Activated CD4-positive, alpha-beta T cell treated with anti-CD3 and anti-CD28 coated beads, Interleukin-2, amount 50 U/mL, for 4 hours (primary cell): ENCODE data around the gene FUOM.

Source experiments
- DNase-seq, 2 experiments: peaks; one replicate each; pipeline ENCODE4 v3.0.0-alpha.2; 2020

The FUOM gene, protein sequence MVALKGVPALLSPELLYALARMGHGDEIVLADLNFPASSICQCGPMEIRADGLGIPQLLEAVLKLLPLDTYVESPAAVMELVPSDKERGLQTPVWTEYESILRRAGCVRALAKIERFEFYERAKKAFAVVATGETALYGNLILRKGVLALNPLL

DNA sequence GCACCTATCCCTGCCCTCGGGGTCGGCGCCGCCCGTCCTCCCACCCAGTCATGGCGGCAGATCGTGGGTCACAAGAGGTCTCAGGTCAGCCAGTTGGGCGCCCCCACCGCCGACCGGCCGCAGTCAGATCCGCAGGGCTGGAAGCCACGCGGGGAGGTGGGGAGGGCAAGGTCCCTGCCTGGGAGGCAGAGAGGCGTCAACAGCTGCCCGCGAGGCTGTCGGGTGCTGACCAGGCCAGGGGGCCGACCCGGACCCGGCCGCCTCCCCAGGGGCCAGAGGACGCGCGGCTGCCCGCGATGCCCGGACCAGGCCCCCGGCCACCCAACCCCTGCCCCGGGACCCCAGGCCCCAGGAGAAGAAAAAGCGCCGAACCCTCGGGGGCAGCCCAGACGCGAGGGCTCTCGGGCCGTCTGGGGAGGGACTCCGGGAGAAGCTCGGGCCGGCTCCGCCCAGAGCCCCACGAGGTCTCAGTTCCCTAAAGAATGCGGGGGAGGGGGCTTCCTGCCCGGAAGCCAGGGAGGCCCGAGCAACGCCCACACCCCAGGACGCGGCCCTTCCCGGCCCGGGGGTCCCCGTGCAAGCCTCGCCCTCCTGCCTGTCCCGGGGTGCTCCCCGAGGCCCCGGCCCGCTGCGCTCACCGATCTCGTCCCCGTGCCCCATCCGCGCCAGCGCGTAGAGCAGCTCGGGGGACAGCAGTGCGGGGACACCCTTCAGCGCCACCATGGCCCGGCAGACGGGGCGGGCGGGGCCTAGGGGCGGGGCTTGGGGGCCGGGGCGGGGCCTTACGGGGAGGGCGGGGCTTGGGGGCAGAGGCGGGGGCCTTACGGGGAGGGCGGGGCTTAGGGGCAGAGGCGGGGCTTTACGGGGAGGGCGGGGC, at the start of gene FUOM:
FUOM (minus strand) TSS at position 735 of the 877 bp plus-strand sequence; CDS start at position 723, 12 bp downstream.
- DNase-seq: peak; percentile 56 to 62

DNA sequence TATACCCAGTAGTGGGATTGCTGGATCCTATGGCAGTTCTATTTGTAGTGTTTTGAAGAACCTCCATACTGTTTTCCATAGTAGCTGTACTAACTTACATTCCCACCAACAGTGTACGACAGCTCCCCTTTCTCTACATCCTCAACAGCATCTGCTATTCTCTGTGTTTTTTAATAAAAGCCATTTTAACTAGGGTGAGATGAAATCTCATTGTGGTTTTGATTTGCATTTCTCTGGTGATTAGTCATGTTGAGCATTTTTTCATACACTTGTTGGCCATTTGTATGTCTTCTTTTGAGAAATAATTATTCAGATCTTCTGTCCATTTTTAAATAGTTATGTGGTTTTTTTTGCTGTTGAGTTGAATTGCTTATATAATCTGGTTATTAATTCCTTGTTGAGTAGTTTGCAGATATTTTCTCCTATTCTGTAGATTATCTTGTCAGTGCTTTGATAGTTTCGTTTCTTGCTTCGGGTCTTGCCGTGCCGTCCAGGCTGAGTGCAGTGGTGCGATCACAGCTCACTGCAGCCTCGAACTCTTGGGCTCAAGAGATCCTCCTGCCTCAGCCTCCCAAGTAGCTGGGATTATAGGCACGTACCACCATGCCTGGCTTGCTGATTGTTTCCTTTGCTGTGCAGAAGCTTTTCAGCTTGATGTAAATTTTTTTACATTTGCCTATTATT, 48.2 kb upstream of the FUOM start:
- no peak for DNase-seq

DNA sequence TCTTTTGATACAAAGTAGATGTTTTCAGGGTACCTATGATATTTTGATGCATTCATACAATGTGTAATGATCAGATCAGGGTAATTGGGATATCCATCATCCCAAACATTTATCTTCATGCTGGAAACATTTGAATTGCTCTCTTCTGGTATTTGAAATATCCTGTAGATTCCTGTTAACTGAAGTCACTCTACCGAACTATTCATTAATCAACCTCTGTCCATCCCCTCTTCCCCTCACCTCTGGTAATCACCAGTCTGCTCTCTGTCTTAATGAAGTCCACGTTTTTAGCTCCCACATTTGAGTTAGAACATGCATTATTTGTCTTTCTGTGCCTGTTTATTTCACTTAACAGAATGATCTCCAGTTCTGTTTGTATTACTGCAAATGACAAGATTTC, 47.5 kb upstream of the FUOM start:
- DNase-seq: no peak

DNA sequence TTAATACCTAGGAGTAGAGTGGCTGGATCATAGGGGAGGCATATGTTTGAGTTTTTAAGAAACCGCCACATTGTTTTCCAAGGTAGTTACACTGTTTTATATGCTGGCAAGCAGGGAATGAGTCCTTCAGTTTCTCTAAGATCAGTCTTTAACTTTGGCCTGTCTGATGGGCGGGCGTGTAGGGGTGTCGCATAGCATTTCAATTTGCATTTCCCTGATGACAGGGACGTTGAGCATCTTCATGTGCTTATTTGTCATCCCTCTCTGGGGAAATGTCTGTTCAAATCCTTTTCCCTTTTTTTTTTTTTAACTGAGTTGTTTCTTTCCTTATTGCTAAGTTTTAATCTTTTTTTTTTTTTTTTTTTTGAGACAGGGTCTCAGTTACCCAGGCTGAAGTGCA, 46.0 kb upstream of the FUOM start:
- no peak for DNase-seq

DNA sequence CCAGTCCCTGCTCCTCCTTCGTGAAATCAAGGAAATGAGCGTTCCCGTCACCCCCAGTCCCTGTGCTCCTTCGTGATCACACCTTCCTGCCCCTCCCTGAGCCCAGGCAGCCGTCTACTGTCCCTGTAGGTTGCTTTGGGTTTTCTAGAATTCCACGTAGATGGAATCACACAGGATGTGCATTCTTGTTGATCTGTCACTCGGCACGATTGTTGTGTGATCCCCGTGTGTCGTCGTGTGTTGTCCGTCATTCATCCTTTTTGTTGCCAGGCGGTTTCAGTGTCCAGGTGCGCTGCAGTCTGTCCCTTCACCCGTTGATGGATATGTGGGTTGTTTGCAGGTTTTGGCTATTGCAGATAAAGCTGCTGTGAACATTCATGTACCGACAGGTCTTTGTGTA, 45.5 kb upstream of the FUOM start:
- no peak for DNase-seq

DNA sequence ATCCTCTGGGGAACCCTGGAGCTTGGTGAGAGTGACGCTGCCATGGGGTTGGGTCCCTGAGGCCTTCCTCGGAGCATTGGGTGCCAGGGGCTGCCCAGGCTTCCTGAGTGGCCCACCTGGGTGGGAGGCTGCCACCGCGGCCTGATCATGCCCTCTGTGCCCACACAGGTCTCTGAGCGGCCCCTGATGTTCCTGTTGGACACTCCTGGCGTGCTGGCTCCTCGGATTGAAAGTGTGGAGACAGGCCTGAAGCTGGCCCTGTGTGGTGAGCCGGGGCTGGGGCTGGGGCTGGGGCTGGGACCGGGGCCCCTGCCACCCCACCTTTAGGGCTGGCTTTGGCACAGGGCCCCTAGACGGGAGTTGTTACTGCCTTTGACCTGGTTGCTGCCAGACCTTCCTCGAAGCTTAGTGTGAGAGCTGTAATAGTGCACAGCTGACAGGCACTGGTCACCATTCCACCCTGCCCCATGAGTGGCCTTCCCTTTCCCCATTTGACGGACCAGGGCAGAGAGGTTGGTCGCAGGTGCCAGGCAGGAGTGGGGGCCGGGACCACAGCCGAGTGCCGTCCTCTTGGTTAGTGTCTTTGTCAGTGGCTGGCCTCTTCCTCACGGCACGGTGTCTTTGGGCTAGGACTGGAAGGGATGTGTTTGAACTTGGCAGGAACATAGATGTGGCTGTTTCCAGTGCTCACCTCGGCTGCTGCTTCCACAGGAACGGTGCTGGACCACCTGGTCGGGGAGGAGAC, 44.3 kb upstream of the FUOM start:
- DNase-seq: no peak

DNA sequence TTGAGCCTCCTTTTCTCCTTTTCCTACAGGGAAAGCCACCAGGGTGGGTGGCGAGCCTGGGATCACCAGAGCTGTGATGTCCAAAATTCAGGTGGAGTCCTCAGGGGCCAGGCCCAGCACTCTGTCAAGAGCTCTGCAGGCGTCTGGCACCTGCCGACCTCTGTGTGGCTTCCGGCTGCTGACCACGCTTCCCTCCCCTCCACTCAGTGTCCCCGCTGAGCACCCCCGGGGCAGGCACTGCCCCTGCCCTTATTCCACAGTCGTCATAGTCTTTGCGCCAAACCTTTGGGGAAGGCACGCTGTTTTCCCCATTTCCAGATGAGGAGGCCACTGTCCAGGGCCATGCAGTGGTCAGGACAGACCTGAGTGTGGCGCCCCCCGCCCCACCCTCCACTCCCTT, 43.7 kb upstream of the FUOM start:
- DNase-seq: no peak

DNA sequence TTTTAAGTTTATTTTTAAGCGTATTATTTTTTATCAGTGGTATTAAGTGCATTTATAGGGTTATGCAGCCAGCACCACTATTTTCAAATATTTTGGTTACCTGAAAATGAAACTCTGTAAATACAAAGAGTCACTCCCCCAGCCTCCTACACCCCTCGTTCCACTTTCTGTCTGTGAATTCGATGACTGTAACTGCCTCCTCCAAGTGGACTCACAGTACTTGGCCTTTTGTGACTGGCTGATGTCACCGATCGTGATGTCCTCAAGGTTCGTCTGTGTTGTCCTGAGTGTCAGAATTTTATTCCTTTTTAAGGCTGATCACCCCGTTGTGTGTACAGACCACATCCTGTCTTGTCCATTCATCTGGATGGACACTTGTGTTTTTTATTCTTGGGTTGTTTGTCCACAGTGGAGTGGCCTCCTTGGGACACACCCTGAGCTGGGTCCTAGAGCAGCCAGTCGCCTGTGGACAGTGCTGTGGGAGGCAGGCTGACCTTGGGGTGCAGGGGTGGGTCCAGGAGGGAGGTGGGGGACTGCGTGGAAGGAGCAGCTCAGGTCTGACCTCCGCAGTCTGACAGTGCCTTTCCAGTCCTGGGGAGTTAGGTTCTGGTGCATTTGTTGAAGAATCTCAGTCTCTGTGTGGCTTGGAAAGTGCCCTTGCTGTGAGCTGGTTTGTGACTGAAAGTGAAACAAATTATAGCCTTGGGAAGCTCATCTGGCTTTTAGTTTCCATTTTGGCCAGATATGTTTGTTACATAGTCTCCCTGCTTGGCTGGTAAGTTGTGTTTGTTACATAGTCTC, 43.0 kb upstream of the FUOM start:
- DNase-seq: no peak

DNA sequence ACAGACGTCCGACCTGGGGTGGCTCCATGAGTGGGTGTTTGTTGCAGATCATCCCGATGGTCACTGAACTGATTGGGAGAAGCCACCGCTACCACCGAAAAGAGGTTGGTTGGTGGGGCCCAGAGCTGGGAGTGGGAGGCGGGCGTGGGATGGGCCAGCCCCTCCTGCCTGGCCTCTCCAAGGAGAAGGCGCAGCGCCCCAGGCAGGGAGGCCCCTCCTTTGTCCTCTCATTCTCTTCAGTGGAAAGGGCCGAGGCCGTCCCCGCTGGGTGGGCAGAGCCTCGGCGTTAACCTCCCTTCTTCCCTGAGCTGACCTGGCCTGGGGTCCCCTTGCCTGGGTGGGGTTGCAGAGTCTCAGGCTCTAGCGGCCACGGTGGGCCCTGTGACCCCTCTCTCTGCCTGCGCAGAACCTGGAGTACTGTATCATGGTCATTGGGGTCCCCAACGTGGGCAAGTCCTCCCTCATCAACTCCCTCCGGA, 41.3 kb upstream of the FUOM start:
- DNase-seq: no peak

DNA sequence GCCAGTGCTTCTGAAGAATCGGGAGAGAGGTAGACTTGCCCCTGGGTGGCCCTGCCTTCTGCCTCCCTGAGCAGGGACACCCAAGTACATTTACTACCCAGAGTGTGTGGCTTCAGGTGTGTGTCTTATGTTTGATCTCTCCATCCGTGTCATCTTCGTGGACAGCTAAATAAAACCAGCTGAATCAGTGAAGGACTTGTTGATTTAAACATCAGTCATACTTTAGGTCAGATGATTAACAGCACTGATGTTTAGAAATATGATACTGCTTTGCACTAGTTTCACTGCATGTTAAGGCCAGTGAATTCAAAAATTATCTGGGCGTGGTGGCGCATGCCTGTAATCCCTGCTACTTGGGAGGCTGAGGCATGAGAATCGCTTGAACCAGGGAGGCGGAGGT, 40.1 kb upstream of the FUOM start:
- DNase-seq: no peak

DNA sequence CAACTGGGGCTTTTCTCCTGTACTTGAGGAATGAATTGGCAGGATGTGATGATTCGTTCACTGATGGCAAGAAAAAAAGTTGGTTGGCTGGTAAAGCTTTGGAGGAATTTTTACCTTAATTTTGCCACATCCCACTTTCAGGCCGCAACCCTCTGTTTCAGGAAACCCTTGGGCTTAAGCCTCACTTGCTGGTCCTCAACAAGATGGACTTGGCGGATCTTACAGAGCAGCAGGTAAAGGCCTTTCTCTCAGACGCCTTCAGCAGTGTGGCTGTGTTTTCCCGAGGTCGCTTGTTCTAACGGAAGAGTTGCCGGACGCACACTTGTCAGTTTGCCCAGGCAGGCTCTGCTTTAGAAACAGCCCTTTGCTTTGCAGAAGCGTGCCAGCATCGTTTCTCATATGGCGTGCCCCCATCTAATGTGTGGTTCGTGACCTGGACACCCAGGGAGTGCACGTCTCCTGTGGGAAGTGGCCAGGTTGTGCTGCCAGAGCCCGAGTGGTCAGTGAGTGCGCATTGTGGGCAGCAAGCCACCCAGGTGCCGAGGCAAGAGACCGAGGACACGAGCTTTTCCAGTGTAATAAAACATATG, 38.3 kb upstream of the FUOM start:
- DNase-seq: no peak

DNA sequence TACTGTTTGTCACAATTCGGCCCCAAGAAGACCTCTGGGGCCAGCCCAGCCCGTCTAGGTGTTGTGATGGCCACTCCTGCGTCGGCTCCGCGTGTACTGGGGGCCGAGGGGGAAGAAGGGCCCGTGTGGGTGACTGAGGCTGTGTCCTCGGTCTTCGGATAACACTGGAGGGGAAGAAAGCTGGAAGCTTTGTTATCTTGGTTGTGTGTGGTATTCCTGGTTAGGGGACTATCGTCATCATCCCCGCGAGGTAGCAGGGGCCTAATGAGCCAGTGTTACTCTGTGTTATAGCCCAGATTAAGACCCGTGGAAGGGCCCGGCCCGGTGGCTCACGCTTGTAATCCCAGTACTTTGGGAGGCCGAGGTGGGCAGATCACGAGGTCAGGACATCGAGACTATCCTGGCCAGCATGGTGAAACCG, 37.0 kb upstream of the FUOM start:
- no peak for DNase-seq

DNA sequence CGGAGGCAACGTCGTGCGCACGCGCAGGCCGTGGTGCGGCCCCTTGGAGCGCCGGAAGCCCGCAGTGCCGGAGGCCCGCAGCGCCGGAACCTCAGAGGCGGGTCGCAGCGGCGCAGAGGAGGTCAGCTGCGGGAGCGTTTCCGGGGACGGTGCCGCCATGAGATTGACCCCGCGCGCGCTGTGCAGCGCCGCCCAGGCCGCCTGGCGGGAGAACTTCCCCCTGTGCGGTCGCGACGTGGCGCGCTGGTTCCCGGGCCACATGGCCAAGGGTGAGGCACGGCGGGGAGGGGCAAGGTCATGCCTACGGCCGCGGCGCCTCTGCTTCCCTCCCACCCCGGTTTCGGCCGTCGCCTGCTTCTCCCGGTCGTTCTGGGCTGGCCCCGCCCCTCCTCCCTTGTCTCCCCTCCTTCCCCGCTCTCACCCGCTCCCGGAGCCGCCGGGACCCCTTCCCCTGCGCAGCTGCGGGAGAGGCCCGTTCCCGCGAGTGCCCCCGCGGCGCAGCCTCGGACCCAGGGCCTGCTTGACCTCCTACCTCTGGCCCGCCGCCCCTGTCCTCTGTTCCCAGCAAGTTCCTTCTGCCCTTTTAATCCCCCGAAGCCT, 36.3 kb upstream of the FUOM start, which contains the start of gene MTG1:
MTG1 (plus strand) TSS at position 94 of the 600 bp plus-strand sequence; CDS start at position 158, 64 bp downstream.
- DNase-seq: peak in 1 of 2 experiments; percentile 88

DNA sequence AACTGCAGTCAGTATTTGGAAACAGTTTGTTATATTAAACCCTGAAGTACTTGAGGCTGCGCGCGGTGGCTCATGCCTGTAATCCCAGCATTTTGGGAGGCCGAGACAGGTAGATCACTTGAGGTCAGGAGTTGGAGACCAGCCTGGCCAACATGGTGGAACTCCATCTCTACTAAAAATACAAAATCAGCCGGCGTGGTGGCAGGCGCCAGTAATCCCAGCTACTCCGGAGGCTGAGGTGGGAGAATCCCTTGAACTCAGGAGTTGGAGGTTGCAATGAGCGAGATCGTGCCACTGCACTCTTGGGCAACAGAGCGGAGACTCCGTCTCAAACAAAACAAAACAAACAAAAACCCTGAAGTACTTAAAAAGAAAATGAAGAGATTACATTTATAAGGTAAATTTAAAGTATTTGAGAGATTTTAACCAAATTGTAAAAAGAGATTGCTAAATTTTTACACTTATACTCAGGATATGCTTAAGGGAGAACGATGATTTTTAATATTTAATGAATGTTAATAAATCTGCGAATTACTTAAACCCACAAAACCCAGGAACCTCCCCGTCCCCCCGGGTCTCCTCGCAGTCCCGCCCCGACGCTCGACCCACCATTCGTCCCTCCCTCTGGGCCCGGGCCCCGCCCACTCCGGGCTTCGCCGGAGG, 35.7 kb upstream of the FUOM start:
- peak in 1 of 2 experiments; percentile 87 for DNase-seq

DNA sequence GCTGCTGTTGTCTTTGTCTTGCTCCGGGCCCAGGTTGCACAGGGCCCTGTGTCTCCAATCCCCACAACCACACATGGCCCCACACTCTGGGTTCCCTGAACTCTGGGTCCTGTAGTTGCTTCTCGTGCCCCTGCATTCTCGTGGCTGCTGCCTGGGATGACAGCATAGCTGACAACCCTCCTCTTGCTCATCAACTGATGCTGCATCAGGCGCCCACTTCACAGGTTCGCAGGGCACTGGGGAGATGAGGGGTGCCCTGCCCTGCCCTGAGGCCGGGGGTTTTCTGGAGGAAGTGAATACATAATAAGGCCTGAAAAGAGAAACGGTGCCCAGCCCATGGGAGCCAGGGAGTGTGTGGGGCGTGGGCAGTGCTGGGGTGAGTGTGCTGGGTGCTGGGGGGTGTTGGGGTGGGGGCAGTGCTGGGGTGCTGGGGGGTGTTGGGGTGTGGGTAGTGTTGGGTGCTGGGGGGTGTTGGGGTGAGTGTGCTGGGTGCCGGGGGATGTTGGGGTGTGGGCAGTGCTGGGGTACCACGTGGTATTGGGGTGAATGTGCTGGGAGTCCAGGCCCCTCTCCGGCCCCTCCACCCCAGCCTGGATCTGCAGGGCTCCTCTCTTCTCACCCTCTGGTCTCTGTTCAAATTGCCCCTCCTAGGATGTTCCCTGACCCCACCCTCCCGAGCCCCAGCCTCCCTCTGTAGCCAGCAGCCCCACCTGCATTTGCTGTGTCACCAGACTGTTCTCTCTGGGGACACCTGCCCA, 34.1 kb upstream of the FUOM start:
- DNase-seq: no peak

DNA sequence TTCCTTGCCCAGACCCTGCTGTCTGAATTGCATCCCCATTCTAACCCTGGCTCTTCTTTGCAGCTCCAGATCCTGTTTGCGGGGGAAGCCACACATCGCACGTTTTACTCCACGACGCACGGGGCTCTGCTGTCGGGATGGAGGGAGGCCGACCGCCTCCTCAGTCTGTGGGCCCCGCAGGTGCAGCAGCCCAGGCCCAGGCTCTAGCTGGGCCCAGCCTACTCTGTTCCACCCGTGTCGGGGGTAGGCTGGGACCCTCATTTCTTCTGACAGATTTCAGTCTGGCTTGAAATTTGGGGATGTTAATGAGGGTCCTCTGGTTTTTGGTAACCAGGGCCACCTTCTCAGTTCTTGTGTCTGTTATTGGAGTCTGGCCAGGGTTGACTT, 33.4 kb upstream of the FUOM start:
- no peak for DNase-seq

DNA sequence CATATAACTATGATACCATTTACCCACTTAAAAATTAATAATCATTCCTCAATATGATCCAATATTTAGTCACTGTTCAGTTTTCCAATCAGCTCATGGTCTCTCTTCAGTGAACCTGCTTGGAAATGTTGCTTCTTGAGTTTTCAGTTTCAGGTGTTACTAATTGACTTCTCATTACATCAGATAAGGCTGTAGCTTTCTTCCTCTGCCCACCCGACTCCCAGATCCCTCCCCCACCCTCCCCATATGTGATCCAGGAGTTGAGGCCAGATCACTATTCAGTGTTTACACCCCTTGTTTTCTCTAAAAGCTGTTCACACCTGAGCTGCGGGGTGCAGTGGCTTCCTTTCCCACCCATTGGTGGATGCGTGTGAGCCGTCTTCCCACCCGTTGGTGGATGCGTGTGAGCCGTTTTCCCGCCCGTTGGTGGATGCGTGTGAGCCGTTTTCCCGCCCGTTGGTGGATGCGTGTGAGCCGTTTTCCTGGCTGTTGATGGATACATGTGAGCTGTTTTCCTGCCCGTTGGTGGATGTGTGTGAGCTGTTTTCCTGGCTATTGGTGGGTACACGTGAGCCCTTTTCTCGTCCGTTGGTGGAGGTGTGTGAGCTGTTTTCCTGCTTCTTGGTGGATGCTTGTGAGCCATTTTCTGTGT, 32.9 kb upstream of the FUOM start:
- no peak for DNase-seq

DNA sequence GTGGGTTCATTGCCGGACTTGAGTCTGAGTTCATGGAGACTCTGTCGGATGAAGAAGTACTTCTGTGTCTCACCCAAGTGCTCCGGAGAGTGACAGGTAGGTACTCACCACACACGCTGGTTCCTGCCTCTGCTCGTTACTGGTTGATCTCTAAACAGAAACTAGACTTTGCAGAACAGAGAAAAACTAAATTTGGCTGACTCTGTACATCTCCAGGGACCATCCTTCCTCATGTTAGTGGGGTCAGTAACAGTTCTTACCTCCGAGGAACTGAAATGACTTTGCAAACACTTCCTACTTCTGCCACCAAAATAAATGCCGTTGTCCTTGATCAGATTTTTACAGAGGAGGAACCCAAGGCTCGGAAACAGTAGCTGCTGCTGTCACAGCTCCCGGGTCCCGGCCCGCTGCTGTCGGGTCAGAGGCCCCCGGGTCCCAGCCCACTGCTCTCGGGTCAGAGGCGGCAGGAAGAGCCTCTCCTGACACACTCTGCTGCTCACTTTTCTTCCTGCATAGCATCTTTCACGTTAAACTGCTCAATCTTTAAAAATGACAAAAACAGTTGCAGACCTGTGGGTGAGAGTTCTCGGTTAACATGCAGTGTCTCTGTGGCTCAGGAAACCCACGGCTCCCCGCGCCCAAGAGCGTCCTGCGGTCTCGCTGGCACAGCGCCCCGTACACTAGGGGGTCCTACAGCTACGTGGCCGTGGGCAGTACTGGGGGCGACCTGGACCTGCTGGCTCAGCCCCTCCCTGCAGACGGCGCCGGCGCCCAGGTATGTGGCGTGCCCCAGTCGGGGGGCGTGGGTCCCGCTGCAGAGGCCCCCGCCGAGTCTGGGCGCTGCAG, 31.4 kb upstream of the FUOM start:
- DNase-seq: peak; percentile 31 to 35
